H54 (cell line): Measurements from ENCODE around the gene CPT1B.
"Not testable (repeated sequence)": the region's sequence is repeated elsewhere in the genome, so short reads cannot be mapped to it uniquely, and the experiment has no call there.

Experiments used
- DNase-seq: peaks from one replicate; pipeline ENCODE4 v3.0.0; 2011; ENCODE audit warnings: low spot score, mixed read lengths; ENCODE audit not compliant: insufficient read length
- FAIRE-seq: peaks from 3 replicates; lab custom pipeline; 2011; peaks lifted over from hg19 to GRCh38; lab: Jason Lieb, UNC
- POLR2A ChIP-seq: IDR thresholded peaks from 2 replicates; pipeline ENCODE4 v1.6.1; 2011; ENCODE audit warnings: low read depth, mild to moderate bottlenecking, low read length

The CPT1B gene

GRCh38 chr22:50546326-50547262 is 31.6 kb downstream of the CPT1B start:
- DNase-seq (no peak), FAIRE-seq (no peak)
- TF ChIP-seq POLR2A: no peak

DNA sequence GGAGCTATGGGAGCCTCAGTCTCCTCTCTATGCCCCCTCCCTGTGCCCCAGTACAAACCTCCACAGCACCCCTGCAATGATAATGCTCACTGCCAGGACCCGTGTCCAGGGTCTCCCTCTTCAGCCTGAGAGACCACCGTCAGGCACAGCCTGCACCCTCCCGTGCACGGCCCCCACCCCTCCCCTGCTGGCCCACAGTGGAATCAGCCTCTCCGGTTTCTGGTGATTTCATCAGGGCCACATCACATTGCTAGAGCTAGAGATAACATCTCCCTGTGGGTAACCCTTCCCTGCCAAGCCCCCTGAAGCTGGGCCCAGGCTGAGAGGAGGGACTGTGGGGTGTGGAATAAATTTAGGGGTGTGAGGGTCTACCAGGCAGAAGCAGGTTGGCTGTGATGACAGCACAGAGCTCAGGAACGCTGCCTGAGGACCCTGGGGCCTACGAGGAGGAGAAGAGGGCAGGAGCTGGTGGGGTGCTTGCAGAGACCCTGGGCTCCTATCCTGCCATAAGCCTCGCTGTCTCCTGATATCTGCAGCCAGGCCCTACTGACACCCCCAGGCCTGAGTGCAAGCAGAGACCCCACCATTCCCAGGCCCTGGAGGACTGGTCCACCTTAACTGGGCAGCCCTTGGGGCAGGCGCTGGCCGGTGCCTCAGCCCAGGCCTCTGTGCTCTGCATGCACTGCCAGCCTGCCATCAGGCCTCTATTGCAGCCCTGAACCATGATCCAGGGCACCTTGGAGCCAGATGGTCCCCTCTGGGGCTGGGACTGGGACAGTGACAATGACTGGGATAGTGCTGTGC is 32.5 kb downstream of the CPT1B start, which contains the start of gene KLHDC7B:
TSS of gene KLHDC7B (plus strand) at position 378 of the 804 bp plus-strand sequence. CDS start at position 723, 345 bp downstream.
- FAIRE-seq (no peak), DNase-seq (no peak)
- TF ChIP-seq POLR2A: no peak

- no peak for DNase-seq
- no peak for FAIRE-seq
These were observed 33.4 kb downstream of the CPT1B start for GRCh38 chr22:50544746-50545253.

DNA sequence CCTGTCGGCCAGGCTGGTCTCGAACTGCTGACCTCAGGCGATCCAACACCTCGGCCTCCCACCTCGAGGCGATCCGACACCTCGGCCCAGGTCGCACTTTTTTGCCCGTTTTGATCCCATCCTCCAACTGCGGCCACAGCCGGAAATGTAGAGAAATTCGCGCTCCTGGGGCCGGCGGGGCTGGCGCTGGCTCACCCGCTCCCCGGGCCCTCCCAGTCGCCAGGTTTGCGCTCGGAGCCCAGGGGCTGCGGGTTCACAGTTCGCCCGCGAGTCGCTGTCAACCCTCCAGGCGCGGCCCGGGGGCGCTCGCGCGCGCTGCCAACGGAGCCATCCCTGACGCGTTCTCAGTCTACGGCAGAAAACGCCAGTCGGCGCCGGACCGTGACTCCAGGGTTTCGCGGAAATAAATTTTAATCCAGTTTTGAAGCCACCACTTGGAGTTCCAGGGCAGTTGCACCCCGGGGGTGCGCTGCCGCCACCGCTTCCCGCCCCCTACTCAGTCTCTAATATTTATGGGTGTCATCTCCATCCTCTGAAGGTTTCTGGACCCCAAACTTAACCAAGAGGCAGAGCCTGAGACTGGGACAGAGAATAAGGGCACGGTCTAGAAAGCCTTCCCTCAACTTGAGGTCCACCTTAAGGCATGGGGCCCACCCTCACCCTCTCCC is 34.0 kb downstream of the CPT1B start:
- FAIRE-seq (no peak), DNase-seq (no peak)
- TF ChIP-seq POLR2A: no peak

More at GRCh38 chr22:50544746-50545253, 33.4 kb downstream of the CPT1B start:
- TF ChIP-seq POLR2A: no peak

DNA sequence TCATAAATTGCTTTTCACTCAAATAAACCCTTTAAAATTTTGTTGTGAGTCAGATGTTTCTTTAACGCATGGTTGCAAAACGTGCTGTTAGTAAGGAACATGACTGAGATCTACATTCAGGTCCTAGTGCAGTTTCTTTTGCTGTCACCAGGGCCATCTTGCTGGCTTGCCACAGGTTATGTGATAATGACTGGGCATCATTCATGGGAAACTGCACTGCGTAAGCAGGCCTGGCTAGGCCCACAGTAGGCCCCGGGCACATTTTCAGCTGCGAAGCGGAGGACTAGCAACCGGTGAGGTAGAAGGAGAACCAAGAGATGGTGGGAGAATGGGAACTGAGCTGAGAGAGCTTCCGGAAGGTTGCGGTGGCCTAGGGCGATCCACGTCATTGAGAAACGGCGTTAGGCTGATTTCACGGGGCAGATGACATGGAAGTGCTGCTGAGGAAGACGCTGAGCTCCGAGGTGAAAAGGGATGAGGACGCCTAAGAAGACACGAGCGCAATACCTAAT is 35.8 kb downstream of the CPT1B start:
- DNase-seq: no peak
- TF ChIP-seq POLR2A: no peak
- FAIRE-seq: no peak

GRCh38 chr22:50541667-50542026 is 36.6 kb downstream of the CPT1B start:
- not testable (repeated sequence) for DNase-seq, FAIRE-seq

- no peak for FAIRE-seq
- DNase-seq: no peak
- no peak for TF ChIP-seq POLR2A
These were observed 37.8 kb downstream of the CPT1B start for GRCh38 chr22:50540381-50540780.

DNA sequence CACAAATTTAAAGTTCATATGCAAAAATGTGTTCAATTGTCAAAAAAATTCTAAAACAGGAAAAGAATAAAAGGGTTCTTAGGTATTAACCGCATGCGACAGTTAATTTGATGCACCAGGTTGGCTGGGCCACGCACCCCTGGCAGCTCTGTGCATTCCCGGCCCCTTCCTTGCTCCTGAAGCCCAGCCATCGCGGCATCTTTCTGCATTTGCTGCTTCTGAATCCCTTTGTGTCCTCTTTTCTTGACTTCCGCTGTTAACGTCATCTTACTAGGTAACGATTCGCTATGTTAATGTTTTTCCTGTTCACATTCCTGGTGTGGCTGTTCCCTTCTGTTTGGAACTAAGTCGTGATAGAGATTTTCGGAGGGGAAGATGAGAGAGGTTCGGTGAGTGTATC is 40.5 kb downstream of the CPT1B start:
- TF ChIP-seq POLR2A: no peak
- FAIRE-seq: no peak
- no peak for DNase-seq

GRCh38 chr22:50536226-50536625 is 42.0 kb downstream of the CPT1B start:
- TF ChIP-seq POLR2A: no peak
- DNase-seq (no peak), FAIRE-seq (no peak)

DNA sequence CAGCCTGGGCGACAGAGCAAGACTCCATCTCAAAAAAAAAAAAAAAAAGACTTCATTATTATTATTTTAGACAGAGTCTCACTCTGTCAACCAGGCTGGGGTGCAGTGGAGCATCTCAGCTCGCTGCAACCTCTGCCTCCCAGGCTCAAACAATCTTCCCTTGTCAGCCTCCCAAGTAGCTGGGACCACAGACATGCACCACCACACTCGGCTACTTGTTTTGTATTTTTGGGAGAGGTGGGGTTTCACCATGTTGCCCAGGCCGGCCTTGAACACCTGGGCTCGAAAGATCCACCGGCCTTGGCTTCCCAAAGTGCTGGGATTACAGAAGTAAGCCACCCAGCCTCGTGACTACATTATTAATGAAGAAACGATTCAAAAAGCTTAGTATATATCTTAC is 43.1 kb downstream of the CPT1B start:
- no peak for FAIRE-seq
- TF ChIP-seq POLR2A: no peak
- no peak for DNase-seq

DNA sequence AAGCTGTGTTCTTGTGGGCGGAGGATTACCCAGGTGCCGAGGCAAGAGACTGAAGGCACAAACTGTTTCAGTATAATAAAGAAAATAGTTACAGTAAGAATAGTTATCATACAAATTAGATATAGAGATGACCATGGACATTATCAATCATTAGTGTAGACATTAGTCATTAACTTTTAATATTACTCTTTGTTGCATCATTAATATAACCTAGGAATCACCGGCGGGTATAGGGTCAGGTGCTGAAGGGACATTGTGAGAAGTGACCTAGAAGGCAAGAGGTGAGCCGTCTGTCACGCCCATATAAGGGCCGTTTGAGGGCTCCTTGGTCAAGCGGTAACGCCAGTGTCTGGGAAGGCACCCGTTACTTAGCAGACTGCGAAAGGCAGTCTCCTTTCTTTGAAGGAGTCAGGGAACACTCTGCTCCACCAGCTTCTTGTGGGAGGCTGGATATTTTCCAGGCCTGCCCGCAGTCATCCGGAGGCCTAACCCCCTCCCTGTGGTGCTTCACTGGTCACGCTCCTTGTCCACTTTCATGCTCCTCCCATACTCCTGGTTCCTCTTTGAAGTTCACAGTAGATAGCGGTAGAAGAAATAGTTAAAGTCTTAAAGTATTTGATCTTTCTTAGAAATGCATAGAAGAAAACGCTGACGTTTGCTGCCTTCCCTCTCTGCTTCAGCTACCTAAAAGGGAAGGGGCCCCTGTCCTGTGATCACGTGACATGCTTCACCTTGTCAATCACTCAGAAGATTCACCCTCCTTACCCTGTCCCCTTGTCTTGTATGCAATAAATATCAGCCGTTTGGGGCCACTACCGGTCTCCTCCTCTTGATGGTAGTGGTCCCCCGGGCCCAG is 44.1 kb downstream of the CPT1B start:
- DNase-seq, FAIRE-seq: not testable (repeated sequence)
